H1 (cell line): Measurements from ENCODE around the gene VGLL3. TPM values are rescaled to one million over a fixed set of nuclear protein-coding genes. Genes with fewer than 3 reads are reported as not detected.

Source experiments
- CTCF ChIA-PET: fragments of 300-600 bp; sonication (Branson Sonifier 250); formaldehyde crosslinking; loops from one replicate; lab custom pipeline; 2021; ENCODE audit not compliant: partially characterized antibody; lab: Charles Lee
- POLR2A ChIA-PET: fragments of 300-600 bp; sonication (Branson Sonifier 250); formaldehyde crosslinking; loops from one replicate; lab custom pipeline; 2021; ENCODE audit warnings: inconsistent platforms; ENCODE audit not compliant: partially characterized antibody; lab: Charles Lee
- DNase-seq, 2 experiments: peaks; one replicate each; pipeline versions ENCODE4 v3.0.0 to v3.0.0-alpha.2; 2010 to 2022; ENCODE audit warnings: low spot score in 2 of 2, low read depth in 1 of 2, mixed read lengths in 1 of 2
- FAIRE-seq: peaks from 2 replicates; lab custom pipeline; 2011; peaks lifted over from hg19 to GRCh38; lab: Jason Lieb, UNC
- H2AFZ ChIP-seq: 2 replicates; pipeline ENCODE4 v1.8.1; 2012; ENCODE audit warnings: low read length, inconsistent platforms
- H2AK5ac ChIP-seq: 2 replicates; pipeline ENCODE4 v1.6.1; 2013; ENCODE audit warnings: low read depth, low read length
- H2BK120ac ChIP-seq: replicated peaks from 2 replicates; pipeline ENCODE3; 2013; ENCODE audit warnings: low read depth, low read length, inconsistent platforms
- H2BK12ac ChIP-seq: 2 replicates; pipeline ENCODE4 v1.6.1; 2013; ENCODE audit warnings: low read depth, low read length
- H2BK15ac ChIP-seq: 2 replicates; pipeline ENCODE4 v1.6.1; 2013; ENCODE audit warnings: low read length
- H2BK20ac ChIP-seq: 2 replicates; pipeline ENCODE4 v1.6.1; 2013; ENCODE audit warnings: low read length
- H2BK5ac ChIP-seq: 2 replicates; pipeline ENCODE4 v1.6.1; 2013; ENCODE audit warnings: low read depth, low read length
- H3K14ac ChIP-seq: 2 replicates; pipeline ENCODE4 v1.6.1; 2013; ENCODE audit warnings: inconsistent platforms; ENCODE audit not compliant: insufficient read length
- H3K18ac ChIP-seq: 2 replicates; pipeline ENCODE4 v1.6.1; 2013; ENCODE audit warnings: low read length; ENCODE audit errors: extremely low read depth
- H3K23ac ChIP-seq: 2 replicates; pipeline ENCODE4 v1.6.1; 2013; ENCODE audit warnings: inconsistent platforms; ENCODE audit not compliant: insufficient read length
- H3K23me2 ChIP-seq: 2 replicates; pipeline ENCODE4 v1.6.1; 2013; ENCODE audit warnings: low read depth, low read length
- H3K27ac ChIP-seq: 2 replicates; pipeline ENCODE4 v1.6.1; 2011; ENCODE audit warnings: low read depth, low read length, inconsistent platforms
- H3K27me3 ChIP-seq, 4 experiments: replicated peaks in 1 of 4; 1 replicate in 1 of 4; 2 replicates in 3 of 4; pipeline versions ENCODE4 v1.6.1 to v1.8.1; 2011 to 2013; ENCODE audit warnings: low read length in 3 of 4, mild to moderate bottlenecking in 3 of 4, inconsistent platforms in 2 of 4, mixed read lengths in 2 of 4, moderate library complexity in 1 of 4; ENCODE audit not compliant: control insufficient read depth in 3 of 4, insufficient read depth in 3 of 4; ENCODE audit errors: extremely low read depth in 1 of 4
- H3K36me3 ChIP-seq, 4 experiments: 2 replicates each; pipeline versions ENCODE4 v1.6.1 to v1.8.1; 2011 to 2013; ENCODE audit warnings: mild to moderate bottlenecking in 4 of 4, low read length in 3 of 4, moderate library complexity in 2 of 4, control low read depth in 1 of 4, inconsistent platforms in 1 of 4; ENCODE audit not compliant: insufficient read depth in 4 of 4, control insufficient read depth in 2 of 4
- H3K4ac ChIP-seq: replicated peaks from 2 replicates; pipeline ENCODE3; 2013; ENCODE audit warnings: low read length, low read depth, mixed read lengths, inconsistent platforms; ENCODE audit not compliant: insufficient read length
- H3K4me1 ChIP-seq, 4 experiments: replicated peaks in 1 of 4; 1 replicate in 1 of 4; 2 replicates in 3 of 4; pipeline versions ENCODE4 v1.6.1 to v1.8.1; 2011 to 2013; ENCODE audit warnings: low read length in 3 of 4, inconsistent platforms in 2 of 4, mixed read lengths in 1 of 4; ENCODE audit not compliant: insufficient read depth in 4 of 4, control insufficient read depth in 3 of 4
- H3K4me2 ChIP-seq, 2 experiments: 2 replicates each; pipeline versions ENCODE4 v1.6.1 to v1.8.1; 2011 to 2013; ENCODE audit warnings: low read depth in 2 of 2, low read length in 2 of 2, control low read depth in 1 of 2, inconsistent platforms in 1 of 2, mild to moderate bottlenecking in 1 of 2; ENCODE audit not compliant: insufficient read depth in 1 of 2
- H3K4me3 ChIP-seq, 4 experiments: fragments of 200-600, 300-600 bp in 1 of 4; sonication (generic), shearing (Covaris generic), sonication (Bioruptor Twin) in 1 of 4; 2 replicates each; pipeline versions ENCODE4 v1.5.1 to v1.8.1; 2011 to 2016; ENCODE audit warnings: low read length in 4 of 4, low read depth in 3 of 4, control low read depth in 2 of 4, inconsistent platforms in 2 of 4, mild to moderate bottlenecking in 2 of 4, mixed read lengths in 1 of 4, moderate library complexity in 1 of 4; ENCODE audit not compliant: insufficient read depth in 2 of 4; ENCODE audit errors: extremely low read depth in 1 of 4
- H3K56ac ChIP-seq: replicated peaks from 2 replicates; pipeline ENCODE3; 2013; ENCODE audit warnings: low read depth, mild to moderate bottlenecking, mixed read lengths, low read length, inconsistent platforms; ENCODE audit not compliant: insufficient read length
- H3K79me1 ChIP-seq: 2 replicates; pipeline ENCODE4 v1.6.1; 2013; ENCODE audit warnings: low read depth, low read length, control low read depth
- H3K79me2 ChIP-seq, 2 experiments: 2 replicates each; pipeline versions ENCODE4 v1.6.1 to v1.8.1; 2012 to 2013; ENCODE audit warnings: low read length in 2 of 2, mild to moderate bottlenecking in 2 of 2, inconsistent platforms in 1 of 2; ENCODE audit not compliant: insufficient read depth in 2 of 2, control insufficient read depth in 1 of 2
- H3K9ac ChIP-seq, 4 experiments: replicated peaks in 1 of 4; 1 replicate in 1 of 4; 2 replicates in 3 of 4; pipeline versions ENCODE4 v1.6.1 to v1.8.1; 2011 to 2013; ENCODE audit warnings: low read depth in 3 of 4, low read length in 3 of 4, control low read depth in 2 of 4, mild to moderate bottlenecking in 2 of 4, moderate library complexity in 2 of 4, inconsistent platforms in 1 of 4; ENCODE audit errors: extremely low read depth in 1 of 4
- H3K9me3 ChIP-seq, 2 experiments: 2 replicates each; pipeline versions ENCODE4 v1.6.1 to v1.8.1; 2012 to 2013; ENCODE audit warnings: mild to moderate bottlenecking in 2 of 2, moderate library complexity in 2 of 2, control low read depth in 1 of 2, inconsistent platforms in 1 of 2, low read depth in 1 of 2, low read length in 1 of 2, mixed read lengths in 1 of 2; ENCODE audit not compliant: insufficient read depth in 2 of 2
- H4K20me1 ChIP-seq, 2 experiments: replicated peaks in 1 of 2; 2 replicates each; pipeline versions ENCODE3 to v1.8.1; 2011 to 2013; ENCODE audit warnings: inconsistent platforms in 2 of 2, low read length in 2 of 2, mild to moderate bottlenecking in 1 of 2; ENCODE audit not compliant: insufficient read depth in 2 of 2, control insufficient read depth in 1 of 2
- H4K5ac ChIP-seq: 2 replicates; pipeline ENCODE4 v1.6.1; 2013; ENCODE audit warnings: low read length, low read depth, mixed read lengths, inconsistent platforms; ENCODE audit not compliant: insufficient read length
- H4K8ac ChIP-seq: 2 replicates; pipeline ENCODE4 v1.8.0; 2013; ENCODE audit warnings: mild to moderate bottlenecking, moderate library complexity, low read length, inconsistent platforms; ENCODE audit not compliant: insufficient read depth; ENCODE audit errors: extremely low read depth
- H4K91ac ChIP-seq: replicated peaks from 2 replicates; pipeline ENCODE3; 2013; ENCODE audit warnings: low read length, mixed read lengths, inconsistent platforms; ENCODE audit not compliant: insufficient read length
- ASH2L ChIP-seq: fragments of 200-600, 300-600 bp; sonication (generic); IDR thresholded peaks from one replicate; pipeline ENCODE4 v1.7.1; 2017; ENCODE audit warnings: low read length
- ATF3 ChIP-seq: IDR thresholded peaks from 2 replicates; pipeline ENCODE4 v1.6.1; 2011; ENCODE audit warnings: low read depth, mild to moderate bottlenecking, low read length; ENCODE audit not compliant: insufficient read depth
- CBX8 ChIP-seq: fragments of 300-800, 300-1000 bp; sonication (generic); IDR thresholded peaks from 2 replicates; pipeline ENCODE4 v1.7.1; 2016; ENCODE audit warnings: low read depth, low read length, borderline replicate concordance
- EGR1 ChIP-seq: IDR thresholded peaks from 2 replicates; pipeline ENCODE4 v1.6.1; 2011; ENCODE audit warnings: low read depth, low read length, borderline replicate concordance
- EP300 ChIP-seq, 2 experiments: IDR thresholded peaks; 1 replicate in 1 of 2; 2 replicates in 1 of 2; pipeline ENCODE4 v1.6.1; 2011 to 2012; ENCODE audit warnings: low read depth in 2 of 2, low read length in 2 of 2, mild to moderate bottlenecking in 2 of 2, borderline replicate concordance in 1 of 2, inconsistent platforms in 1 of 2, moderate library complexity in 1 of 2
- EZH2 ChIP-seq: fragments of 200-600 bp; sonication (generic); IDR thresholded peaks from 2 replicates; pipeline ENCODE4 v1.7.1; 2012; ENCODE audit warnings: low read depth, mild to moderate bottlenecking, moderate library complexity, low read length, inconsistent platforms; ENCODE audit not compliant: severe bottlenecking
- FOSL1 ChIP-seq: IDR thresholded peaks from 2 replicates; pipeline ENCODE4 v1.6.1; 2011; ENCODE audit warnings: mild to moderate bottlenecking, low read depth, low read length, moderate library complexity; ENCODE audit not compliant: insufficient read depth
- KDM5A ChIP-seq: fragments of 200-600 bp; IDR thresholded peaks from 2 replicates; pipeline ENCODE4 v1.7.1; 2012; ENCODE audit warnings: mild to moderate bottlenecking, low read length, inconsistent platforms, mixed read lengths
- MAX ChIP-seq: IDR thresholded peaks from 2 replicates; pipeline ENCODE4 v1.6.1; 2012; ENCODE audit warnings: inconsistent platforms
- RAD21 ChIP-seq, 2 experiments: IDR thresholded peaks in 1 of 2; conservative IDR thresholded peaks in 1 of 2; 2 replicates each; pipeline ENCODE4 v1.6.1; 2011; ENCODE audit warnings: low read depth in 2 of 2, low read length in 2 of 2, improper control_type of control experiment in 1 of 2, inconsistent platforms in 1 of 2, mild to moderate bottlenecking in 1 of 2, moderate library complexity in 1 of 2
- TAF7 ChIP-seq: optimal IDR thresholded peaks from 2 replicates; pipeline ENCODE3; 2011; ENCODE audit warnings: low read depth, mild to moderate bottlenecking, inconsistent platforms, low read length, moderate library complexity, borderline replicate concordance
- TCF12 ChIP-seq: IDR thresholded peaks from 2 replicates; pipeline ENCODE4 v1.6.1; 2011; ENCODE audit warnings: low read depth, mild to moderate bottlenecking, low read length
- YY1 ChIP-seq: IDR thresholded peaks from 2 replicates; pipeline ENCODE4 v1.6.1; 2011; ENCODE audit warnings: low read depth, mild to moderate bottlenecking, low read length
- WGBS, 2 experiments: shearing (Covaris generic) in 1 of 2; methylation state at CpG; one replicate each; pipeline versions ENCODE4 v1.1.6 to v1.1.7; 2013 to 2015; ENCODE audit warnings: low lambda C conversion rate in 2 of 2, mixed read lengths in 2 of 2, inconsistent platforms in 1 of 2, low coverage in 1 of 2, missing lambda C conversion rate in 1 of 2; ENCODE audit not compliant: insufficient replicate concordance in 2 of 2, insufficient coverage in 1 of 2, insufficient read length in 1 of 2; ENCODE audit errors: extremely low coverage in 1 of 2, missing lambda C conversion rate in 1 of 2; 5-methylcytosine and 5-hydroxymethylcytosine counted together
- polyA plus RNA-seq, 7 experiments: library from polyadenylated mRNA; depleted of rRNA in 3 of 7; stranded (reverse) in 5 of 7; unstranded in 2 of 7; fragments of >200 nt in 5 of 7; fragments of 200-250 nt in 2 of 7; gene quantifications; 1 replicate in 5 of 7; 2 replicates in 1 of 7; 4 replicates in 1 of 7; pipeline versions ENCODE4 v1.2.1 to v1.2.3, GENCODE V29; 2011 to 2013; ENCODE audit warnings: missing spikeins in 2 of 7, mixed read lengths in 2 of 7
- total RNA-seq: library from RNA; stranded (reverse); fragmentation: NEBNext Ultra II Directional; extraction: Animal tissue kit (Norgen Biotek cat#: 25700); gene quantifications from 2 replicates; pipeline ENCODE4 v1.2.1, GENCODE V29; 2021

VGLL3 gene
- total and polyA plus RNA-seq, 2 of the 8 experiments (the other 6 are each of a cell fraction or from before 2014, with no cell fraction given): 13.4 to 24.2 TPM

DNA sequence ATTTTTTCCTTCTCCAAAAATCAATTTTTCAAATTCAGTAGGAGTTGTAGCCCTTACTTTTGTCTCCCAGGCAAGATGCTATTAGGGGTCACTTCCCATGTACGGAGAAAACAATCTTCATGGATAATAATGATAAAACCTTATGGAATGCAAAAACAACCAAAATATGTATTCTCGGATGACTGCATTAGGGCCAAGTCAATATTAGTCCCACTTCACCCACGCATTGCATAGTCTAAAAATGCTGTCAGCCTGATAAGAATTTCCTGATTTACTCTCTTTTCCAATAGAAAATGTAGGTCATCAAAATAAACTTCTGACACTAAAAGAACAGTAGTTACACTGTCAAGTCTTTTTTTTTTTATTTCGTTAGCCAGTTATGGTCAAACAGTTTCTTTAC is 2.7 kb downstream of the VGLL3 start:
- no peak overlapping the region for H2BK12ac ChIP-seq
- DNase-seq (no peak), FAIRE-seq (no peak)
- H4K20me1 ChIP-seq: no peaks in the 10 kb centered on the region
- no peak overlapping the region for H3K4me3 ChIP-seq
- no peak overlapping the region for H3K4me2 ChIP-seq
- no peak overlapping the region for H3K18ac ChIP-seq
- H2AFZ ChIP-seq: no peak overlapping the region
- peaks cover 10% of the 10 kb centered on the region for H3K23me2 ChIP-seq
- no peak overlapping the region for H3K23ac ChIP-seq
- H3K9me3 ChIP-seq: no peaks in the 10 kb centered on the region
- no peaks in the 10 kb centered on the region; the same call in 1 of the 2 replicates for H3K79me1 ChIP-seq
- peaks cover 0 to 6% (median 2%) of the 10 kb centered on the region in 4 experiments; a peak in 5 of 7 replicates for H3K4me1 ChIP-seq
- no peak overlapping the region for H3K14ac ChIP-seq
- H3K79me2 ChIP-seq: peaks cover 0 to 12% of the 10 kb centered on the region in 2 experiments; a peak in 2 of 4 replicates
- H2BK15ac ChIP-seq: no peak overlapping the region
- H3K27ac ChIP-seq: no peak overlapping the region
- no peaks in the 10 kb centered on the region for H3K36me3 ChIP-seq
- H3K56ac ChIP-seq: no peak overlapping the region
- no peak overlapping the region for H2BK120ac ChIP-seq
- no peak overlapping the region for H3K9ac ChIP-seq
- H2AK5ac ChIP-seq: no peak overlapping the region
- H3K4ac ChIP-seq: no peak overlapping the region
- no peak overlapping the region for H4K8ac ChIP-seq
- H3K27me3 ChIP-seq: peaks cover 0 to 8% (median 3%) of the 10 kb centered on the region in 4 experiments; a peak in 4 of 7 replicates
- no peak overlapping the region for H2BK5ac ChIP-seq
- ChIA-PET POLR2A (no interaction called here), CTCF (no interaction called here)
- no peak overlapping the region for H4K91ac ChIP-seq
- no peak overlapping the region for H2BK20ac ChIP-seq
- 87% methylated on average over 4 of the region's 4 CpGs; no CpG with 5 or more reads in 1 of the 2 experiments for WGBS, 2 experiments
- no peak overlapping the region for H4K5ac ChIP-seq
- TF ChIP-seq ASH2L: no peak
- no peak for TF ChIP-seq TCF12
- no peak for TF ChIP-seq CBX8
- no peak for TF ChIP-seq TAF7
- no peak for TF ChIP-seq EGR1
- TF ChIP-seq RAD21 (IDR thresholded peaks at IDR 0.05 in 1 of 2, conservative IDR thresholded peaks at IDR 0.05 in 1 of 2; ENCODE audit: low read depth in 2 of 2, low read length in 2 of 2): no peak
- TF ChIP-seq KDM5A: no peak
- TF ChIP-seq EP300 (IDR thresholded peaks at IDR 0.05; ENCODE audit: borderline replicate concordance in 1 of 2, low read depth in 2 of 2, low read length in 2 of 2): no peak
- no peak for TF ChIP-seq EZH2
- TF ChIP-seq MAX: no peak
- no peak for TF ChIP-seq YY1
- TF ChIP-seq ATF3: no peak
- TF ChIP-seq FOSL1: no peak
